A549 (cell line): Measurements from ENCODE around the gene HLA-G. TPM values are rescaled to one million over a fixed set of nuclear protein-coding genes. Genes with fewer than 3 reads are reported as not detected.

Source experiments
- ATAC-seq, 2 experiments: fragments of 200-7000 bp in 1 of 2; fragments of >200 bp in 1 of 2; cut with Nextera tagmentation in 1 of 2; cut with Tn5 transposase in 1 of 2; 3 replicates each; pipeline versions ENCODE4 v1.8.0 to v1.9.1; 2018 to 2020; ENCODE audit warnings: mild to moderate bottlenecking in 1 of 2, moderate library complexity in 1 of 2
- CTCF ChIA-PET: fragments of 300-600 bp; sonication (Branson Sonifier 250); formaldehyde crosslinking; extraction: SDS; loops from one replicate; lab custom pipeline; 2021; ENCODE audit warnings: antibody characterized with exemption, inconsistent platforms; lab: Yijun Ruan, JAX
- POLR2A ChIA-PET: fragments of 350-600 bp; formaldehyde crosslinking; extraction: SDS; loops from one replicate; lab custom pipeline; 2021; ENCODE audit warnings: antibody characterized with exemption, inconsistent platforms; lab: Yijun Ruan, JAX
- DNase-seq, 2 experiments: peaks; one replicate each; pipeline versions ENCODE4 v3.0.0 to v3.0.0-alpha.2; 2011 to 2016; ENCODE audit warnings: low read depth in 1 of 2, low spot score in 1 of 2
- FAIRE-seq: peaks from 2 replicates; lab custom pipeline; 2011; peaks lifted over from hg19 to GRCh38; lab: Jason Lieb, UNC
- H3K27ac ChIP-seq, 2 experiments: fragments of >200 bp; sonication (Bioruptor Twin); formaldehyde crosslinking; 3 replicates each; pipeline ENCODE4 v1.5.1; 2016 to 2017
- H3K4me1 ChIP-seq: fragments of >200 bp; sonication (Bioruptor Twin); formaldehyde crosslinking; 3 replicates; pipeline ENCODE4 v1.6.1; 2016
- H3K4me2 ChIP-seq: fragments of >200 bp; sonication (Bioruptor Twin); formaldehyde crosslinking; 3 replicates; pipeline ENCODE4 v1.6.1; 2016
- H3K4me3 ChIP-seq: fragments of >200 bp; sonication (Bioruptor Twin); formaldehyde crosslinking; 3 replicates; pipeline ENCODE4 v1.5.1; 2016
- H3K9me3 ChIP-seq: fragments of >200 bp; sonication (Bioruptor Twin); formaldehyde crosslinking; 3 replicates; pipeline ENCODE4 v1.6.1; 2016
- BHLHE40 ChIP-seq: IDR thresholded peaks from 2 replicates; pipeline ENCODE4 v1.6.1; 2012; ENCODE audit warnings: low read depth, low read length, inconsistent platforms
- CBX2 ChIP-seq: fragments of 200-600 bp; sonication (generic); IDR thresholded peaks from 2 replicates; pipeline ENCODE4 v1.6.1; 2016; ENCODE audit warnings: low read depth, mild to moderate bottlenecking, borderline replicate concordance
- CBX8 ChIP-seq: fragments of 200-600 bp; sonication (generic); IDR thresholded peaks from 2 replicates; pipeline ENCODE4 v1.6.1; 2016
- CHD2 ChIP-seq: fragments of 150-350 bp; IDR thresholded peaks from 2 replicates; pipeline ENCODE4 v1.6.1; 2014; ENCODE audit warnings: low read length; ENCODE audit not compliant: partially characterized antibody
- EHMT2 ChIP-seq: fragments of 200-600 bp; sonication (generic); IDR thresholded peaks from 2 replicates; pipeline ENCODE4 v1.6.1; 2016; ENCODE audit warnings: antibody characterized with exemption, low read depth, mild to moderate bottlenecking, moderate library complexity
- EP300 ChIP-seq, 2 experiments: fragments of >200 bp; sonication (Bioruptor Twin); formaldehyde crosslinking; IDR thresholded peaks; 2 replicates in 1 of 2; 3 replicates in 1 of 2; pipeline ENCODE4 v1.6.1; 2016 to 2017
- FOSB ChIP-seq: fragments of 250-450 bp; sonication (Bioruptor Pico); IDR thresholded peaks from 2 replicates; pipeline ENCODE4 v1.5.0; 2020; ENCODE audit warnings: mild to moderate bottlenecking, moderate library complexity
- FOSL2 ChIP-seq, 2 experiments: fragments of 450-650 bp in 1 of 2; fragments of >200 bp in 1 of 2; sonication (Bioruptor Twin) in 1 of 2; formaldehyde crosslinking; IDR thresholded peaks; 2 replicates each; pipeline versions ENCODE4 v1.5.0 to v1.6.1; 2016 to 2020; ENCODE audit warnings: mild to moderate bottlenecking in 1 of 2, moderate library complexity in 1 of 2
- FOXS1 ChIP-seq: fragments of 250-450 bp; sonication (Bioruptor Pico); IDR thresholded peaks from 2 replicates; pipeline ENCODE4 v1.5.0; 2020; ENCODE audit warnings: mild to moderate bottlenecking, moderate library complexity
- JUNB ChIP-seq: fragments of >200 bp; sonication (Bioruptor Twin); formaldehyde crosslinking; IDR thresholded peaks from 2 replicates; pipeline ENCODE4 v1.6.1; 2016
- KDM1A ChIP-seq: fragments of 200-600 bp; sonication (generic); IDR thresholded peaks from 2 replicates; pipeline ENCODE4 v1.6.1; 2016; ENCODE audit warnings: low read depth, mild to moderate bottlenecking
- MAFK ChIP-seq: fragments of 450-650 bp; IDR thresholded peaks from 2 replicates; pipeline ENCODE4 v1.6.1; 2014; ENCODE audit not compliant: partially characterized antibody
- NR3C1 ChIP-seq: fragments of >200 bp; sonication (Bioruptor Twin); formaldehyde crosslinking; IDR thresholded peaks from 3 replicates; pipeline ENCODE4 v1.6.1; 2017
- POLR2AphosphoS2 ChIP-seq: conservative IDR thresholded peaks from 2 replicates; pipeline ENCODE4 v1.6.1; 2012; ENCODE audit warnings: low read length, improper control_type of control experiment, inconsistent platforms
- REST ChIP-seq: fragments of 200-600 bp; sonication (generic); IDR thresholded peaks from 2 replicates; pipeline ENCODE4 v1.6.1; 2016; ENCODE audit warnings: antibody characterized with exemption, mild to moderate bottlenecking, moderate library complexity
- TP53 ChIP-seq: fragments of 250-450 bp; sonication (Bioruptor Pico); IDR thresholded peaks from 2 replicates; pipeline ENCODE4 v1.5.0; 2021; ENCODE audit warnings: mild to moderate bottlenecking, moderate library complexity
- ZC3H11A ChIP-seq: fragments of 450-650 bp; IDR thresholded peaks from 2 replicates; pipeline ENCODE4 v1.6.1; 2014; ENCODE audit warnings: antibody characterized with exemption, mild to moderate bottlenecking
- ZNF302 ChIP-seq: fragments of 250-450 bp; sonication (Bioruptor Pico); IDR thresholded peaks from 2 replicates; pipeline ENCODE4 v1.9.0; 2021; ENCODE audit warnings: inconsistent platforms, mild to moderate bottlenecking, moderate library complexity
- WGBS: methylation state at CpG from one replicate; pipeline ENCODE4 v1.1.6; 2017; ENCODE audit errors: missing lambda C conversion rate; 5-methylcytosine and 5-hydroxymethylcytosine counted together
- polyA plus RNA-seq, 4 experiments: library from polyadenylated mRNA; depleted of rRNA in 3 of 4; stranded (reverse); fragments of >200 nt; fragmentation: RNase III in 1 of 4; extraction: RNeasy Plus Mini Kit Qiagen cat#74134 plus additional on column Dnase treatment in 1 of 4; gene quantifications; 2 replicates in 3 of 4; 3 replicates in 1 of 4; pipeline ENCODE4 v1.2.3, GENCODE V29; 2011 to 2017

HLA-G gene
- polyA plus RNA-seq, 2 of the 4 experiments (the other 2 are of a cell fraction): 0.06 TPM; not detected in 1

- no peaks in the 10 kb centered on the region for H3K4me1 ChIP-seq
- no peak overlapping the region for H3K27ac ChIP-seq
- no peak for TF ChIP-seq REST
- TF ChIP-seq MAFK: peak; percentile 2
- no peak for TF ChIP-seq FOSB (CRISPR knock-in tag)
- TF ChIP-seq, all 56 proteins: peak for 1
- ATAC-seq: peak; percentile 73 to 75; a peak in 3 of 6 replicates
- no peak overlapping the region for H3K4me3 ChIP-seq
- DNase-seq: peak in 1 of 2 experiments; percentile 35
- no peak overlapping the region for H3K4me2 ChIP-seq
- POLR2A ChIA-PET: interaction anchor here (0.7 kb wide), 1 partner anchor 159 kb away, joined by 3 read pairs; no protein-coding TSS in a partner anchor
- WGBS: 0% methylated on average over 2 of the region's 2 CpGs
- no peak for FAIRE-seq
- CTCF ChIA-PET: interaction anchor here (1.2 kb wide), 1 partner anchor 9 kb away, joined by 3 read pairs; no protein-coding TSS in a partner anchor
- no peaks in the 10 kb centered on the region for H3K9me3 ChIP-seq
These were observed 30.5 kb upstream of the HLA-G start for GRCh38 chr6:29797135-29797534.

GRCh38 chr6:29797966-29798365 is 29.7 kb upstream of the HLA-G start:
- TF ChIP-seq FOXS1 (CRISPR knock-in tag) (no peak), EHMT2 (no peak)
- CTCF ChIA-PET: no interaction called here
- no peak for ATAC-seq

GRCh38 chr6:29800254-29800653 is 27.4 kb upstream of the HLA-G start:
- DNase-seq: no peak
- Histone ChIP-seq H3K4me1 (no peaks in the 10 kb centered on the region), H3K4me2 (no peak overlapping the region), H3K9me3 (no peaks in the 10 kb centered on the region), H3K4me3 (no peak overlapping the region), H3K27ac (no peak overlapping the region)
- ChIA-PET CTCF (interaction anchor here (1.1 to 1.2 kb wide), 2 partner anchors 34 to 214 kb away, joined by 3 read pairs; no protein-coding TSS in a partner anchor), POLR2A (no interaction called here)
- no peak for TF ChIP-seq ZC3H11A
- no peak for TF ChIP-seq POLR2AphosphoS2
- no peak for TF ChIP-seq FOSL2 (IDR thresholded peaks at IDR 0.05)
- no peak for TF ChIP-seq FOSL2 (CRISPR knock-in tag; IDR thresholded peaks at IDR 0.05)
- no peak for TF ChIP-seq JUNB
- no peak for TF ChIP-seq EP300 (IDR thresholded peaks at IDR 0.05)
- no peak for TF ChIP-seq KDM1A
- TF ChIP-seq FOXS1 (CRISPR knock-in tag): no peak
- no peak for TF ChIP-seq BHLHE40
- no peak for FAIRE-seq
- 75% methylated on average over 17 of the region's 24 CpGs for WGBS
- ATAC-seq: no peak

More at GRCh38 chr6:29797966-29798365, 29.7 kb upstream of the HLA-G start:
- Histone ChIP-seq H3K27ac (no peak overlapping the region), H3K4me1 (no peaks in the 10 kb centered on the region), H3K4me3 (no peak overlapping the region), H3K4me2 (no peak overlapping the region), H3K9me3 (no peaks in the 10 kb centered on the region)
- POLR2A ChIA-PET: no interaction called here
- DNase-seq: no peak
- 73% methylated on average over 5 of the region's 5 CpGs for WGBS
- FAIRE-seq: no peak

- ChIA-PET POLR2A (no interaction called here), CTCF (interaction anchor here (2.3 kb wide), 1 partner anchor 29 kb away, joined by 9 read pairs; no protein-coding TSS in a partner anchor)
- no peak for ATAC-seq
- Histone ChIP-seq H3K4me2 (no peak overlapping the region), H3K27ac (no peak overlapping the region), H3K9me3 (no peaks in the 10 kb centered on the region), H3K4me3 (no peak overlapping the region), H3K4me1 (no peaks in the 10 kb centered on the region)
- 53% methylated on average over 3 of the region's 3 CpGs for WGBS
- no peak for FAIRE-seq
- TF ChIP-seq CBX8 (no peak), CBX2 (no peak), ZNF302 (no peak), CHD2 (no peak), NR3C1 (no peak), TP53 (CRISPR knock-in tag) (no peak)
- DNase-seq: no peak
These were observed 21.2 kb upstream of the HLA-G start for GRCh38 chr6:29806387-29806786.
